Measurements from ENCODE around the gene RHOBTB1.
"Not testable (repeated sequence)": the region's sequence is repeated elsewhere in the genome, so short reads cannot be mapped to it uniquely, and the experiment has no call there.

The RHOBTB1 gene

DNA sequence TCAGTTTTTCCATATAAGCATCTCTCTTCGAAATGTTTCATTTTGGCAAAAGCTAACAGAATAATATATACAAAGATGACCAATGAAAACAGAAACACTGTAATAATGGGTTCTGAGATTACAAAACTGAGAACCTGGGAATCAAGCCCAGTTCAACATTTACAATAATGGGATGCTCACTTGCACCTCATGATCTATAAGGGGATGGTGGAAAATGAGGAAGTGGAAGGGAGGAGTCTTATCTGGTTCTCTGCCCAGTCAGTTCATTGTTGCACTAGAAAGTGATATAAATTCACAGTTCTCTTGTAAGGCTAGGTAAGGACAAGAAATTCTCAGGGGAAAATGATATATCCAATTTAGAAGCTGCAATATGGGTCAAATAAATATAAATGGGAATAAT lies 31.7 kb upstream of the RHOBTB1 start:
- Histone ChIP-seq H3K36me3 (ENCODE audit: control insufficient read depth, insufficient read depth, low read length) (no peaks in the 10 kb centered on the region), H3K27me3 (ENCODE audit: control insufficient read depth, insufficient read depth, low read length) (no peaks in the 10 kb centered on the region), H3K4me1 (ENCODE audit: control insufficient read depth, insufficient read depth, low read length) (peaks cover 55% of the 10 kb centered on the region), H3K9me3 (ENCODE audit: control insufficient read depth, low read length) (no peaks in the 10 kb centered on the region), H3K4me3 (ENCODE audit: low read length) (no peak overlapping the region), H3K9ac (ENCODE audit: low read length) (no peak overlapping the region)

DNA sequence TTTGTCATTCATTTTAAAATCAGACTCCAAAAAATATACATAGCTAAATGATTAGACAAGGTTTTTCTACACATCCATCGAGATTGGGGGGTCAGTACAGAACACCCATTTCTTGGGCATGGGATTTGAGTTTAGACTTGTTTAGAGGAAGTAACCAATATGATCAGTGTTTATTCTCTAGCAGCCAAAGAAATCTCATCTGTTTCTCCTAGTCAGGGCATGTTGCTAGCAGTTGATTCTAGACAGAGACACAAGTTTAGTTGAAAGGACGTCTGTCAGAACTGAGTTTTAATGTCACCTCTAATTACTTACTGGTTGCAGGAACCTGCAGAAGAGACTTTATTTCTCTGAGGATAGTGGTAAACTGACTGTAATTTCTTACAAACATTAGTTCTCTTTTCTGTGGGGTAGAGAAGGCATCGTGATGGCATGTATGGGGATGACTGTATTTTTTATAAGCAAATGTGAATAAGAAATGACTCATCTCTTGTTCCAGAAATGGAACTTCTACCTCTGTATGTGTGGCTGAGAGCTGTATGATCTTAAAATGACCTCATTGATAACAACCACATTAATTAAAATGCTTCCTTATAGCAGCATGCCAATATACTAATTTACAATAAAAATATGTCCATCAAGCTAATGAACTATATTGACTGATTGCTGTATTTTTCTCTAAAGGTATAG lies 30.6 kb upstream of the RHOBTB1 start:
- Histone ChIP-seq H3K9me3 (ENCODE audit: control insufficient read depth, low read length) (no peaks in the 10 kb centered on the region), H3K27me3 (ENCODE audit: control insufficient read depth, insufficient read depth, low read length) (no peaks in the 10 kb centered on the region), H3K9ac (ENCODE audit: low read length) (no peak overlapping the region), H3K36me3 (ENCODE audit: control insufficient read depth, insufficient read depth, low read length) (no peaks in the 10 kb centered on the region), H3K4me3 (ENCODE audit: low read length) (no peak overlapping the region), H3K4me1 (ENCODE audit: control insufficient read depth, insufficient read depth, low read length) (peaks cover 51% of the 10 kb centered on the region)

DNA sequence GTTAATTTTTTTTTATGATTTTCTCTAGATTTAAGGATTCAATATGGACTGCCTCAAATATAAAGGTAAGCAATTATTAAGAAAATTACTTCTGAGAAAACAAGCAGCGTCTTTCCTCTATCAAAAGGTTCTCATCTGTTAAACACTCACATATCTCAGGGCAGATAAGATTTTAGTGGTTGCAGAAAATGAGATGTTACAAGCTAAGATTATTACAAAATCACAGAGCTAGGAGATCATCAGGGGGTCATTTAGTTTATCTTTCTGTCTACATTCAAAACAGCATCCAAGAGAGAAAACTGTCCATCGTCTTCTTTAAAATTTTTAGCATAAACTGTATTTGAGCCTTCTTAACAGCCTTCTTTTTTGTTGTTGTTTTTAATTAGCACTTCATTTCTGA lies 29.1 kb upstream of the RHOBTB1 start:
- Histone ChIP-seq H3K27me3 (ENCODE audit: control insufficient read depth, insufficient read depth, low read length) (no peaks in the 10 kb centered on the region), H3K9ac (ENCODE audit: low read length) (no peak overlapping the region), H3K36me3 (ENCODE audit: control insufficient read depth, insufficient read depth, low read length) (no peaks in the 10 kb centered on the region)

DNA sequence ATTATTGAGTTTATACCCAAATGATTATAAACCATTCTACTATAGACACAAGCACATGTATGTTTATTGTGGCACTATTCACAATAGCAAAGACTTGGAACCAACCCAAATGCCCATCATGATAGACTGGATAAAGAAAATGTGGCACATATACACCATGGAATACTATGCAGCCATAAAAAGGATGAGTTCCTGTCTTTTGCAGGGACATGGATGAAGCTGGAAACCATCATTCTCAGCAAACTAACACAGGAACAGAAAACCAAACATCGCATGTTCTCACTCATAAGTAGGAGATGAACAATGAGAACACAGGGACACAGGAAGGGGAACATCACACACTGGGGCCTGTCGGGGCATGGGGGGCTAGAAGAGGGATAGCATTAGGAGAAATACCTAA lies 28.2 kb upstream of the RHOBTB1 start:
- H3K27me3 ChIP-seq (ENCODE audit: control insufficient read depth, insufficient read depth, low read length); H3K36me3 ChIP-seq (ENCODE audit: control insufficient read depth, insufficient read depth, low read length); H3K9me3 ChIP-seq (ENCODE audit: control insufficient read depth, low read length); H3K9ac ChIP-seq (ENCODE audit: low read length); H3K4me3 ChIP-seq (ENCODE audit: low read length): not testable (repeated sequence)
- H3K4me1 ChIP-seq (ENCODE audit: control insufficient read depth, insufficient read depth, low read length): peaks cover 38% of the 10 kb centered on the region

More for the DNA sequence above, 29.1 kb upstream of the RHOBTB1 start:
- no peak overlapping the region for H3K4me3 ChIP-seq (ENCODE audit: low read length)
- no peaks in the 10 kb centered on the region for H3K9me3 ChIP-seq (ENCODE audit: control insufficient read depth, low read length)
- H3K4me1 ChIP-seq (ENCODE audit: control insufficient read depth, insufficient read depth, low read length): peaks cover 36% of the 10 kb centered on the region

DNA sequence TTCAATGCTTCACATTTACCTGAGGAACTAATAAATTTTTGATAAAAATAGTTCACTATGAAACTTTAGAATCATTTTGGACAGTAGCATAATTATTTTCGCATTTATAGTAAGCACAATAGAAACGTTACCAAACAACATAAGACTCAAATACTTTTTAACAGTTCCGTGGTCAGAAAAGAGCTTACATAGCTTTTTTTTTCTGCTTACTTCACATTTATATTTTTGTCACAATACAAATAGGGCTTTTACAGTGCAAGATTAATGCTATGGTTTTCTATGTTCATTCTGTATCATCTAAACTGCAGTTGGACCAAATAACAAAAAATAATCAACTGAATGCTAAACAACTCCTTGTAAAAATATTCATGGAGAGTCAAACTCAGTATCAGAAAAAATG lies 26.5 kb upstream of the RHOBTB1 start:
- Histone ChIP-seq H3K4me1 (ENCODE audit: control insufficient read depth, insufficient read depth, low read length) (peaks cover 32% of the 10 kb centered on the region), H3K27me3 (ENCODE audit: control insufficient read depth, insufficient read depth, low read length) (no peaks in the 10 kb centered on the region), H3K9ac (ENCODE audit: low read length) (no peak overlapping the region), H3K9me3 (ENCODE audit: control insufficient read depth, low read length) (no peaks in the 10 kb centered on the region), H3K4me3 (ENCODE audit: low read length) (no peak overlapping the region), H3K36me3 (ENCODE audit: control insufficient read depth, insufficient read depth, low read length) (no peaks in the 10 kb centered on the region)

DNA sequence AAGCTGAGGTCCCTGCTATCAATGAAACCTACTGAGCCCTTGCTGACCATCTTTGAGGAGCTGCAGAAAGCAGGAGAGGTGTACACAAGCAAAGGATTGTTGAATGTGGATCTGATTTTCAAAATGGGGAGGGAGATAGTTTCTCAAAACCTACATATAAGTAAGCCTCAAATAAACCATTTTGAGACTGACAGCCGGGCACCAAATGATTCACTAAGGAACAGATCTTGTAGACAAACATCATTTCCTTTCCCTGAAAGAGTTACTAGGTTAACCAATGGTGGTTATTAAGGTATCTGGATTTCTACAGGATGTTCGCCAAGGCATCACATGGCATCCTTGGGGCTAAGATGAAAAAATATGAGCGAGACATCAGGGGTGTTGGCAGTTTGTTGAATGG lies 24.5 kb upstream of the RHOBTB1 start:
- Histone ChIP-seq H3K27me3 (ENCODE audit: control insufficient read depth, insufficient read depth, low read length) (no peaks in the 10 kb centered on the region), H3K9me3 (ENCODE audit: control insufficient read depth, low read length) (no peaks in the 10 kb centered on the region)

DNA sequence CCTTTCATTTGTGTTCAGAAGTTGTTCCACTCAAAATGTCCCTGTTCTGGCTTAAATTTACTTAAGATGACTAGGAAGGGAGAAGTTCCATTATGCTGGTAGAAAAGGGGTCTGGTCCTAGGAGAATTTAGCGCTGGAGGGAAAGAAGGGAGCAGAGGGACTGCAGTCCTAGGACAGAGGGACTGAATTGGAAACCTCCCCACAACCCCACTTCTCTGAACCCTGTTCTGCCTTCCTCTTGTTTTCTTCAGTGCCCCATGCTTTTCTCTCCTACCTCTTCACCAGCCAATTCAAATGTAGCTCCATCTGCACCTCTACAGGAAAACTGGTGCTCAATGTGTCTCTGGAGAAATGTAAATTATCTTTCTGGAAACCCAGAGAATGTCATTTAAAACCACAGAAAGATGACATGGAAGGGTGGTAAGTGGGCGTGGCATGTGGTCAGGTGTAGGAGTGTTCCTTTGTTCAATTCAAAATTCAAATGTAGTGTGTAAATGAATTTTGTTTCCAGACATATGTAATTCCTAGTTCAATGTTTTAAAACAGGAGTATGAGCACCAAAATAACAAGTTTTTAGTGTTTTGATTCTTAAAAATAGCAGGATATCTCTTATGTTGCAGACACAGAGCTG lies 24.0 kb upstream of the RHOBTB1 start:
- no peaks in the 10 kb centered on the region for H3K36me3 ChIP-seq (ENCODE audit: control insufficient read depth, insufficient read depth, low read length)
- peaks cover 25% of the 10 kb centered on the region for H3K4me1 ChIP-seq (ENCODE audit: control insufficient read depth, insufficient read depth, low read length)
- H3K27me3 ChIP-seq (ENCODE audit: control insufficient read depth, insufficient read depth, low read length): no peaks in the 10 kb centered on the region

More for the DNA sequence above, 24.5 kb upstream of the RHOBTB1 start:
- no peak overlapping the region for H3K4me3 ChIP-seq (ENCODE audit: low read length)
- H3K9ac ChIP-seq (ENCODE audit: low read length): no peak overlapping the region
- H3K36me3 ChIP-seq (ENCODE audit: control insufficient read depth, insufficient read depth, low read length): no peaks in the 10 kb centered on the region
- H3K4me1 ChIP-seq (ENCODE audit: control insufficient read depth, insufficient read depth, low read length): peaks cover 26% of the 10 kb centered on the region

DNA sequence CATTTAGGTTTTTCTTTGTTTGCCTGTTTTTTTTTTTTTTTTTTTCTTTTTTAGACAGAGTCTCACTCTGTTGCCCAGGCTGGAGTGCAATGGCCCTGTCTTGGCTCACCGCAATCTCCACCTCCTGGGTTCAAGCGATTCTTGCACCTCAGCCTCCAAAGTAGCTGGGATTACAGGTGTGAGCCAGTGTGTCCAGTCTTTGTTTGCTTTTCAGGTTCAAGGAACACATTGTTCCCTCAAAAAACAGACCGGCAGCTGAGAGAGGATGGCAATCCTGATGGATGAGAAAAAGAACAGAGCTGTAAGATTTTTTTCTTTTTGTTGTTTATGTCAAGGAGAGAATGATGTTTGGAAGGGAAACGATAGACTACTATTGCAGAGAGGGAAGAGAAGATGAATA lies 23.3 kb upstream of the RHOBTB1 start:
- Histone ChIP-seq H3K27me3 (ENCODE audit: control insufficient read depth, insufficient read depth, low read length) (no peaks in the 10 kb centered on the region), H3K4me1 (ENCODE audit: control insufficient read depth, insufficient read depth, low read length) (peaks cover 25% of the 10 kb centered on the region), H3K9ac (ENCODE audit: low read length) (no peak overlapping the region), H3K36me3 (ENCODE audit: control insufficient read depth, insufficient read depth, low read length) (no peaks in the 10 kb centered on the region), H3K9me3 (ENCODE audit: control insufficient read depth, low read length) (no peaks in the 10 kb centered on the region), H3K4me3 (ENCODE audit: low read length) (no peak overlapping the region)

More for the DNA sequence above, 24.0 kb upstream of the RHOBTB1 start:
- Histone ChIP-seq H3K9ac (ENCODE audit: low read length) (no peak overlapping the region), H3K4me3 (ENCODE audit: low read length) (no peak overlapping the region), H3K9me3 (ENCODE audit: control insufficient read depth, low read length) (no peaks in the 10 kb centered on the region)

DNA sequence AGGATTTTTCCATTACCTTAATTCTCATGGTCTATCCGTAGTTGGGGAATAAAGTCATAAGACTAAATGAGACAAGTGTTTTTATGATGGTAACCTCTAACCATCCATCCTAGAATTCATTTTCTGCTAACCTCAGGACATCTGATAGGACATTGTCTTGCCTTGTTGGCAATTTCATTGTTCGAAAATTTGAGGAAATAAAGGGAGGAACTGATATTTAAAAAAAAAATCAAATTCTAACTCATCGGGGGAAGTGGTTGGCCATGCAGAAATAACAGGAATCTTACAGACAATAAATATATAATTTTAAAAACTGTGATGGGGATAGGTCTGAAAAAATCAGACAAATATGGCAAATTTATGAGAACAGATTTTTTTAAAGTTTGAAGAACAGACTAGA lies 21.7 kb upstream of the RHOBTB1 start:
- H3K36me3 ChIP-seq (ENCODE audit: control insufficient read depth, insufficient read depth, low read length): no peaks in the 10 kb centered on the region
- no peaks in the 10 kb centered on the region for H3K27me3 ChIP-seq (ENCODE audit: control insufficient read depth, insufficient read depth, low read length)
- no peak overlapping the region for H3K9ac ChIP-seq (ENCODE audit: low read length)
- H3K4me1 ChIP-seq (ENCODE audit: control insufficient read depth, insufficient read depth, low read length): peaks cover 25% of the 10 kb centered on the region
- H3K9me3 ChIP-seq (ENCODE audit: control insufficient read depth, low read length): no peaks in the 10 kb centered on the region
- H3K4me3 ChIP-seq (ENCODE audit: low read length): no peak overlapping the region

DNA sequence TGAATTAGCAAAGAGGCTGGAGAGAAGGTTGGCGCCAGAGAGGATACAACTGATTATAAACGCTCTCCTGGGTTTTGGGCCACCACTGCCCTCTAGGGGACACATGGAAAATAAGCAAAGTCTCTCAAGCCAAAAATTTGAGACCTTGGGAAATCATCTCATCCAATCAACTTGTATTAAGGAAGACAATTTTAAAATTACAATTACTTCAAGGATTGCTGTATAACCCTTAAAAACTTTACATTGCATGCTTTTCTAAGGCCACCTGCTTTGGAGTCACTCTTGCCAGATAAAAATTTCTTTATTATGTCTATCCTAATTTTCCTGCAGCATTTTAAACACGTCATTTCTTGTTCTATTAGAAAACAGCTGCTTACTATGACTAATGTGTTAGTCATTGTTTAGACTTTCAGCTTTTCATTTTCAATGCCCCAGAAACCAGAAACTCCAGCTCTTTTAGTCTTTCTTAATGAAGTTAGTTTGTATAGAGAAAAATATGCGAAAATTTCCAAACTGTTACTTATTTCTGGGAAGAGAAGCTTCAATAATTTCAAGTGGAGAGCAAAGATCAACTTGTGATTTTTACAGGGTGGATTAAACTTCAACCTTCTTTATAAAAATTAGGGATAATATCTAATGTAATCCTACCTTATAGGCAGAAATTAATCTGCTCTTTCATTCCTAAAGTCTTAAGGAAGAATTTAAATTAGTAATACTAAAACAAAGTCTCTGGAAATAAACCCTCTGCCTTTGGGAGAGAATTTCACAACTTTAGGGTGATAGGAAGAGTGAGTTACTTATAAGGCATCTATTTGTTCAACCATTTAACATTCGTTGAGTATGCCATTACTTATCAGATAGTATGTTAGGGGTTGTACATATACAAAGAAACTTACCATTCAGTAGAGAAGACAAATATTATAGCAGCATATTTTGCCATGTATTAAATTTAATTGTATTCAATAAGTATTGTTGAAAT lies 20.6 kb upstream of the RHOBTB1 start:
- Histone ChIP-seq H3K9ac (ENCODE audit: low read length) (peak overlapping the region; percentile 20), H3K9me3 (ENCODE audit: control insufficient read depth, low read length) (no peaks in the 10 kb centered on the region), H3K36me3 (ENCODE audit: control insufficient read depth, insufficient read depth, low read length) (no peaks in the 10 kb centered on the region), H3K27me3 (ENCODE audit: control insufficient read depth, insufficient read depth, low read length) (no peaks in the 10 kb centered on the region), H3K4me3 (ENCODE audit: low read length) (no peak overlapping the region), H3K4me1 (ENCODE audit: control insufficient read depth, insufficient read depth, low read length) (peaks cover 25% of the 10 kb centered on the region)

DNA sequence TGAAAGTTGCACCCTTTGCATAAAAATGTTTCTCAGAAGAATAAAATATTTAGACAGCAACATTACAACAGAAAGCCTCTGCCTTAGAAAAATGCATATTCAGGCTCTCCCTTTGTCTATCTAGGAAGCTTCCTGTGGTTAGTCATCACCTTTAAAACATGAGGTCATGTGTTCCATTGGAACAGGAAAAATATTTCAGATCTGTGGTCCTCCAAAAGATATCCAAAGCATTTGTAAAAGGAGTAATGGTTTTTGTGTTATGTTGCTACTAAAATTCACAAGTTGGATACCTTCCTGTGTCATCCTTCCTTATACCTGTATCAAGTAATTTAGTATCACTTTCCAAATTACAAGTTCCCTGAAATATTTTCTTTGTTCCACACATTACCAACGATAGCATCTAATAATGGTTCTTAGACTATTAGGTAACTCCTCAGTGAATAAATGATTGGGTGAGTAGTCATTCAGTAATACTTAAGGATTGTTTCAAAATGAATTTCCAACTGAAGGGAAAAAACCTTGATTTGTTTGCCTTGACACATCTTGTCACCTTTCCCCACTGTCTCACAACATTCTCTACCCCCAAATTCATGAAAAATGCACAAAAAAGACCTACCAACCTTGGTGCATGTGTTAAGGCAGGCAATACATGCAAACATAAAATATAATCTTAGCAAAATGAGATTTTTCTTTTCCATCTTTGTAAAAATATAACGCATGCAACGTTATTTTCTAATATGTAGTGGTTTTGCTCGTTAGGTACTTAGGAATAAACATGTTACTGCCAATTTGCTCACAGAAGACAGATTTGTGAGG lies 19.7 kb upstream of the RHOBTB1 start:
- Histone ChIP-seq H3K4me1 (ENCODE audit: control insufficient read depth, insufficient read depth, low read length) (peaks cover 25% of the 10 kb centered on the region), H3K9ac (ENCODE audit: low read length) (no peak overlapping the region), H3K9me3 (ENCODE audit: control insufficient read depth, low read length) (no peaks in the 10 kb centered on the region), H3K36me3 (ENCODE audit: control insufficient read depth, insufficient read depth, low read length) (no peaks in the 10 kb centered on the region), H3K4me3 (ENCODE audit: low read length) (no peak overlapping the region), H3K27me3 (ENCODE audit: control insufficient read depth, insufficient read depth, low read length) (no peaks in the 10 kb centered on the region)
